CD4-positive, alpha-beta T cell treated with Interferon alpha-2 for 1 hour (primary cell): ENCODE data around the gene PDGFA.
A peak's percentile ranks its signal among the peaks of the same experiment; 100 is the strongest.

Source experiments
- DNase-seq, 2 donors: peaks; one replicate each; pipeline ENCODE4 v3.0.0-alpha.2; 2020 to 2022

The PDGFA gene

DNA sequence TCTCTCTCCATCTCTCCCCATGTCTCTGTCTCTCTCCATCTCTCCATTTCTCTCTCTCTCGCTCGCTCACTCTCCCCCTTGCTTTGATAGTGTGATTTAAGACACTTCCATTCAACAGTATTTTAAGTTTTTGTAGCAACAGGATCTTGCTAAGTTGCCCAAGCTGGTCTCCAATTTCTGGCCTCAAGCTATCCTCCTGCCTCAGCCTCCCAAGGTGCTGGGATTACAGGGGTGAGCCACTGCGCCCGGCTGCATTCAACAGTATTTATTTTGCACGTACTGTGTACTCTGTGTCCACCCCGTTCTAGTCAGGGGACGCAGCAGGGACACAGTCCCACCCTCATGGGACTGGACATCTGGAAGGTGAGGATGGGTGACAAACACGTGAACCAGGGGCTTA lies 14.4 kb upstream of the PDGFA start:
- no peak for DNase-seq

DNA sequence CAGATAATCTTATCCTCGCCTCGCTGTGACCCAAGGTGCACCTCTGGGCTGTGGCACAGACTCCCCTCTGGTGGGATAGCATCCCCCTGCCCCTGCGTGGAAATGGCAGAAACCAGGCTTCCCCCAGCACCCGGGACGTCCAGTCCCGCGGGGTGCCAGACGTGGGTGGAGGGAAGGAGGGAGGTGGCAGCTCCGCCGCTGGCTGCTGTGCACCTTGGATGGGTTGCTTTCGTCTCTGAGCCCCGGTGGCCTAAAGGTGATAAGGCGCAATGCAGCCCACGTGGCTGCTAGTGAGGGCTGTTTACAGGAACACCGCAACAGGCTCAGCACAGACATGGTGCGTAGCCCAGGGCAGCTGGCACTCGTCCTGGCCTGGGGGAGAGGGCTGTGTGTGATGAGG lies 13.6 kb upstream of the PDGFA start:
- DNase-seq: no peak

DNA sequence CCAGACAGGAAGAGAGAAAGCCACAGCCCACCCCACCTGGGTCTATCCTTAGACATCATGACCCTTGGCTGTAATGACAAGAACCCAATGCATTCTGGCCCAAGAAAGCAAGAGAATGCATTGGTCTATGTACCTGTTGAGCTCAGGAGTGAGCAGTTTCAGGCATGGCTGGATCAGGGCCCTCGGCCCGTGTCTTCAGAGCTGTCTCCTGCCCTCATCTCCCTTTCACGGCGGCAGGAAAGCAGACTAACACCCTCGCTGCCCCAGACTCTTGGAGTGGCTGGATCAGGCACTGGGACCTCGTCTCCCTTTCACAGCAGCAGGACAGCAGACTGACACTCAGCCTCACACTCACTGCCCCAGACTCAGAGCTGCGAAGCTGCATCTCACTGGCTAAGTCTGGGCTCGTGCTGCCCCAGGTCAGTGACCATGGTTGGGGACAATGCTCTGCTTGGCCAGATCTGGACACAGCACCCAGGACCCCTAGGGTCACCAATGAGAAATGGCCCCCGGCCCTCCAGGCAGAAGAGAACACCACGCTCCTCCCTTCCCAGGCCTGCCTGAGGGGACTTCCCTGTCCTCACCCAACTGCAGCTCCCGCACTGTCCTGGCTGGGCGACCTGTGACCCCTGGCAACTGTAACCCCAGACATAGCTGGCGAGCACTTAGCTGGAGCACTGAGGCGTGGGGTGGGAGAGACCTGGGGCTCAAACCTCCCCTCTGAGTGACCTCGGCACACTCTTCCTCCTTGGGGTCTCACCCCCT lies 12.9 kb upstream of the PDGFA start:
- DNase-seq: no peak

GRCh38 chr7:531777-532176 lies 12.1 kb upstream of the PDGFA start:
- DNase-seq: no peak

- no peak for DNase-seq
Measured at GRCh38 chr7:528451-528850, 8.8 kb upstream of the PDGFA start.

GRCh38 chr7:527723-528122 lies 8.1 kb upstream of the PDGFA start:
- no peak for DNase-seq

DNA sequence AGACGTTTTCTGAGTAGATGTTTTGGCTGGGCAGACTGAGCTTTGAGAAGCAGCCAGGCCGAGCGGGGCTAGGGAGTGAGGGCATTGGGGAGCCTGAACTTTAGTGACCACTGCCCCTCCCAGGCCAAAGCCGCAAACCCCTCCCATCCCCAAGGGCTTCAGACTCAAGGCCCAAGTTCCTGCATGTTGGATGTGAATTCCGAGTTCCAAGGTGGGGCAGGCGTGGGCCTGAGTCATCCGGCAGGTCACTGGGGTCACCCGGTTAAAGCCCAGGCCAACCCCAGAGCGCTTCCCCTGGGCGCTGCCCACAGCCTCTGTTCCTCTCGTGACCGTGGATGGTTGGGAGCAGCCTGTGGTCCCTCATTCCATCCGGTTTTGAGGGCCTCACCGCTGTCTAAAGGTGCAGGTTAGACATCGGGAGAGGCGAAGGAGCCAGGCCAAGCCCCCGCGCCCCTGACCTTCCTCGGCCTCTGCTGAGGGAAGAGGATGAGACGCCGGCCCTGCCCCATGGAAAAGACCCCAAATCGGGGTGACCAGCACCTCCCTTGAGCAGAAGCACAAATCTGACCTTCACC lies 6.9 kb upstream of the PDGFA start:
- DNase-seq: no peak

GRCh38 chr7:525740-526139 lies 6.1 kb upstream of the PDGFA start:
- DNase-seq: no peak

GRCh38 chr7:524800-525199 lies 5.2 kb upstream of the PDGFA start:
- no peak for DNase-seq

DNA sequence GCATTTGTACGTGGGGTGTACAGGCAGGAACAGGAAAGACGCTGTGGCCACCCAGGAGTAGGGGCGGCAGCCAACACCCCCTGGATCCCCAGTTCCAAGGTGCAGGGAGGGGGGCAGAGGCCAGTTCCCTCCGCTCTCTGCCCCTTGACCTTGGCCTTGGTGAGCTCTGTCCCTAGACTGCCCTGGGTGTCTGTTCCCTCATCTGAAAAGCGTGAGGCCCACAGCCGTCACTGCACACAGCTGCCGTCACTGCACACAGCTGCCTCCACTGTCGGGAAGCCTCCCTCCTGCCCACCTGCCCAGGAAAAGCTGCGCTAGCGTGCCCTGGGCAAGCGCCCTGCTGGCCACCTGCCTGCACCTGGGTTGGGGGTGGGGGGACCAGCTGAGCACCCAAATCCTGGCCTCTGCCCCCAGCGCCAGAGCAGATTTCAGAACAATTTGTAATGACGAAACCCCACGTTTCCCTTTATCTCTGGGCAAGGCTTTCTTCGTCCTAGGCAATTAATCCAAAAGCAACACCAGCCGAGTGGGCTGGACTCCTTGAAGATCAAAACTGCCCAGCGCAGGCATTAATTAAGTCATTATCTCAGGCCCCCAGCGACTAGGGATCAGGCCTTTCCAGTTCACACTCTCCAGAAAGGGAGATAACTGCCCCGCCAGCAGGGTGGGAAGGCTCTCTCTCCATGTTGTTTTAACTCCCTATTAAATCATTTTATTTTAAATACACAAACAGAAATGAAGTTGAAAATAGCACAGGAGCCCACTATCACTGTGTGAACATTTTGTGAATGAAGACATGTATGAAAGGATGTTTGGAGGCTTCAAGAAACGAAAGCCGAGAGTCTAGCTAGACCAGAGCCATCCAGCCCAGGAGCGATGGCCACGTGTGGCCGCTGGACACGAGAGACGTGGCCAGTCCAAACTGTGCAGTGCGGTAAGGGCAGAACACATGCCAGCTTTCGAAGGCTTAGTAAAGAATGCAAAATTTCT lies 4.0 kb upstream of the PDGFA start:
- no peak for DNase-seq

DNA sequence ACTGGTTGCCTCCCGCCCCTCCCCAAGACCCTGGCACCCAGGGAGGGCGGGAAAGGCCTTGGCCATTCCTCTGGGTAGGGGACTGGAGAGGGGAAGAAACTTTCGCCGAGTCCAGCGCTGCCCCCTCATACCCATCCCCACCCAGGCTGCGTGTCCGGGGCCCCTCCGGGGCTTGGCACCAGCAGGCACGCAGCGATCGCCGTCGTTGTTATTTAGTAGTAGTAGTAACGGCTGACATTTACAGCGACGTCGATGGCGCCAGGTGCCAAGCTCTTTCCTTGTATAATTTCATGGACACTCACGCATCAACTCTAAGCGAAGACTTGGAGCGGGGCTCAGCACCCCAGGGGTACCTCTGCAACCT lies 3.3 kb upstream of the PDGFA start:
- no peak for DNase-seq

- peak; percentile 16 to 42 for DNase-seq
Measured at GRCh38 chr7:522071-522950, 2.7 kb upstream of the PDGFA start.

DNA sequence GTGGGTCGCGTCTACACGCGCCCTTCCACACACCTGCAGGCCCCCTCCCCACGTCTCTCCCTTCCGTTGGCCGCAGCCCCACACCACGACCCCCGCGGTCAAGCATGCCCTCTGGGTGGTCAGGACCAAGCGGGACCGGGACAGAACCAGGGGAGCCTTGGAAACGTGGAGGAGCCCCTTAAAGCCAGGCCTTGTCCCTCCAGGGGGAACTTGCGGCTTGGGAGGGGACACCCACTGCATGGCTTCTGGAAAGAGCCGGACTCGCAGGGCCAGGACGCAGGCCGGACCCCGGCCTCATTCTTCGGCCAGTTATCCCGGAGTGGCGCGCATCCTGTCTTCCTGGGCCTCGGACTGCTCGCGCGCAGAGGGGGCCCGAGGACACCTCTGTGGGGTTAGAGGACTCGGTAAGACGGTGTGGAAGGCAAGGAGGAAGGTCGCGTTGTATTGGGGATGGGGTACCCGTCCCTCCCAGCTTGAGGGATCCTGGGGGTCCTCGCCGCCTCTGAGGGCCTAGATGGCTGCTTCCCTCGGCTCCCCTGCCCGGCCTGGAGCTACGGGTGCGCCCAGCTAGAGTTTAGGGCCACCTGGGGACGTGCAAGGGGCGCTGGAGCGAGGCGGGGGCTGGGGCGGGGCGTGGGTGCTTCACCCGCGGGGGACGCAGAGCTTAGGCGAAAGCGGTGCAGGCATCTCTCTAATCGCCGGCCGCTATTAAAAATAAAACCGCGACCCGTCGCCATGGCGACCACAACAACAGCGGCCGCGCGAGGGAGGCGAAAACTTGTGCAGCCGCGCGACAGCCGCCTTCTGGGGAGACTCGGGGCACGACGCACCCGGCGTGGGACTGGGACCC lies 1.8 kb upstream of the PDGFA start:
- peak; percentile 32 to 34 for DNase-seq

- no peak for DNase-seq
Measured at GRCh38 chr7:520503-521161, 986 bp upstream of the PDGFA start.

- peak in 1 of 2 donors; percentile 30 for DNase-seq
Measured at GRCh38 chr7:518630-519483, 789 bp downstream of the PDGFA start.

DNA sequence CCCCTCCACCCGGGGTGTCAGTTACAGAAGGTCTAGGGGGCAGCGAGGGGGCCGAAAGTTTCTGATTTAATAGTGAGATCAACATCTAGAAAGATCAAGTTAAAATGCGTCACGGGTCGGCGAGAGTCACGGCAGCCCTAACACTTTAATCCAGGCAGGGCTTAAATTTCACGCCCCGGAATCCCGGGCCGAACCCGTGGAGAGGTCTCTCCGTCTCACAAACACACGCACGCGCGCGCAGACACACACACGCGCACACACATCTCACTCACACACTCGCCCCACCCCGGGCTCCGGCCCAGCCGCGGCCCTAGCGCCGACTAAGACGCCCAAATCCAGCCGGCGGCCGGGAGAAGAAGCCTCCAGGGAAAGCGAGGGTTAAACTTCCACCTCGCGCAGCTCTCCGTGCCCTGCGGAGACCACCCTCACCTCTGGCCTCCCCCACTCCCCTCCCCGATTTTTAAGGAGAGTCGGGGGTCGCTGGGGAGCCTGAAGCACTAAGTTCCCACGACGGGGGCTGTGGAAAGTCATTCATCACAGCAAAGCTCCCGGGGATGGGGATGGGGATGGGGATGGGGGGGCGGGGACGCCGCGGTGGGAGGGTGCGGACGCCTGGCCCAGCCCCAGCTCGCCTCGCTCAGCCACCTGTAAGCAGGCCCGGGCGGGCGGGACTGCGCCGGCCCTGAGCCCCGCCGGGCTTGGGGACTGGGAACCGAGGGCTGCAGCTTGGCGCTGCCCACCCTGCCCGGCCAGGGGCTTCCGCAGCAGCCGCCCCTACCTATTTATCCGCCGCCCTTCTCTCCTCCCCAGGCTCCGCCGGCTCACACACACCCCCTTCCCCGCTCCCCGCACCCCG lies 1.6 kb downstream of the PDGFA start:
- peak in 1 of 2 donors; percentile 25 for DNase-seq

DNA sequence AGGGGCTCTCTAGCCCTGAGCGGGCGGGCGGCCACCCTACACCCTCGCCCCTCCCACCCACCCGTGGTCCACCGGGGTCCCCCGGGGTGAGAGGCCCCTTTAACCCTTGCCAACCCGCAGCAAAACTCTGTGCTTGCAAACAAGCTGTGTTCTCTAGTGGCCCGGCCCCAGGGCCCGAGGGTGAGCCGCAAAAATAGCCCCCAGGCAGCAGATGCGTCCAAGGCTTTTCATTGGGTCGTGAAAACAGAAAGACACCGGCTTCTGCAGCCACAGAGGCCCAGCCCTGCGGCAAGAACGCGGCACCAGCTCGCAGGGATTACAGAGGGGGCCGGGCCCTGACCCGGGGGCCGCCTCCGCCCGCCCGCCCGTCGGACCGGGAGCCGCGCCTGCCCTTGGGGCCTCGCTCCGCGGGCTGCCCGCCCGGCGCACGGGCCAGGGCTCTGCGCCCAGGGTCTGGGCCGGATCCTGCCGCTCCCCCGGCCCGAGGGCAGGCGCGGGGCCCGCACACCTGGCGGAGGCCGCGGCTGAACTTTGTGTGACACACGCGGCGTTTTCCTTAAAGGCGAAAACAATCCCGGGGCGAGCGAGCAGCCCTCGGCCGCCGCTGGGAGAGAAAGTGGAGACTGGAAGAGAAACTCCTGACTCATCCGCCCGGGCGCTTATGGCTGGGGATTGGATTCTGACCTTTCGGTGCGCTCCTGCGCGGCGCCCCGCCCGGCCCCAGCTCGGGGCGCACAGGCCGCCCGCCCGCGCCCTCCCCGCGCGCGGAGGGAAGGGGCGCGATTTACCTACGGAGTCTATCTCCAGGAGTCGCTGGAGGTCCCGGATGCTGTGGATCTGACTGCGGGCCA lies 2.8 kb downstream of the PDGFA start:
- no peak for DNase-seq

DNA sequence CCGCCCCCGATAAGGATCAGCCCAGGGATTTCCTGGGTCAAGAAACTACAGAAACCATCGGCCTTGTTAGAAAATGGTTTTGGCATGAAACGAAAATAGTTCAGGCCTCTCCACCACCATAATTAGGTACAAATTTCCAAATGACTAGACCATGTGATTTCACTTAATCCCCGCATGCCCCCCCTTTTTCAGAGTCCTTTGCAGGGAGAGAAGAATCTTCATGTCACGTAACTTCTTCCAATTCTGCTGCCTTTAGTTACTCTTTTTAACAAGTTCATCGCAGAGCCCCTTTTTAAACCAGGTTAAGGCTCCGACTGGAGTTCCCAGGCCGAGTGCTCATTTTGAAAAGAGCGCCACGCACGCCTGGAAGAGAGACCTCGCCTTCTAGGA lies 3.4 kb downstream of the PDGFA start:
- DNase-seq: no peak
